Hepatocyte (in vitro differentiated cells): Measurements from ENCODE around the gene BEND7. TPM values are rescaled to one million over a fixed set of nuclear protein-coding genes. Genes with fewer than 3 reads are reported as not detected.

Experiments
- DNase-seq: peaks from one replicate; pipeline ENCODE4 v3.0.0-alpha.2; 2016; ENCODE audit warnings: low spot score
- H2AFZ ChIP-seq: fragments of 200-600 bp; sonication (generic); 2 replicates; pipeline ENCODE4 v1.6.0; 2016; ENCODE audit warnings: antibody characterized with exemption, mild to moderate bottlenecking
- H3K27ac ChIP-seq: fragments of 200-600 bp; sonication (generic); 2 replicates; pipeline ENCODE4 v1.5.1; 2016; ENCODE audit warnings: mild to moderate bottlenecking
- H3K27me3 ChIP-seq: fragments of 200-600 bp; sonication (generic); 2 replicates; pipeline ENCODE4 v1.6.1; 2016
- H3K36me3 ChIP-seq: fragments of 200-600 bp; sonication (generic); replicated peaks from 2 replicates; pipeline ENCODE4 v1.5.1; 2016; ENCODE audit warnings: low read depth; ENCODE audit not compliant: insufficient read depth
- H3K4me1 ChIP-seq: fragments of 200-600 bp; sonication (generic); 2 replicates; pipeline ENCODE4 v1.5.1; 2016; ENCODE audit warnings: mild to moderate bottlenecking, moderate library complexity; ENCODE audit not compliant: insufficient read depth
- H3K4me2 ChIP-seq: fragments of 200-600 bp; sonication (generic); 2 replicates; pipeline ENCODE4 v1.6.0; 2016
- H3K4me3 ChIP-seq: fragments of 200-600 bp; sonication (generic); 2 replicates; pipeline ENCODE4 v1.5.1; 2016; ENCODE audit warnings: mild to moderate bottlenecking
- H3K79me2 ChIP-seq: fragments of 200-600 bp; sonication (generic); 2 replicates; pipeline ENCODE4 v1.6.0; 2017; ENCODE audit warnings: mild to moderate bottlenecking
- H3K9me2 ChIP-seq: fragments of 200-600 bp; sonication (generic); replicated peaks from 2 replicates; pipeline ENCODE4 v1.6.0; 2017; ENCODE audit warnings: mild to moderate bottlenecking; ENCODE audit not compliant: insufficient read depth
- H3K9me3 ChIP-seq: fragments of 200-600 bp; sonication (generic); 2 replicates; pipeline ENCODE4 v1.5.1; 2016; ENCODE audit warnings: low read depth, mild to moderate bottlenecking
- H4K20me1 ChIP-seq: fragments of 200-600 bp; sonication (generic); 2 replicates; pipeline ENCODE4 v1.6.0; 2016; ENCODE audit warnings: mild to moderate bottlenecking; ENCODE audit not compliant: insufficient read depth, poor library complexity, severe bottlenecking
- EZH2 ChIP-seq: fragments of 200-600 bp; sonication (generic); IDR thresholded peaks from 2 replicates; pipeline ENCODE4 v1.6.1; 2016; ENCODE audit warnings: antibody characterized with exemption, mild to moderate bottlenecking, borderline replicate concordance
- EZH2phosphoT487 ChIP-seq: fragments of 200-600 bp; sonication (generic); IDR thresholded peaks from one replicate; pipeline ENCODE4 v1.6.1; 2018; ENCODE audit warnings: antibody characterized with exemption, mild to moderate bottlenecking, low read depth, moderate library complexity; ENCODE audit not compliant: unreplicated experiment, severe bottlenecking
- WGBS: methylation state at CpG from one replicate; pipeline ENCODE4 v1.1.6; 2016; ENCODE audit warnings: low lambda C conversion rate; ENCODE audit errors: missing lambda C conversion rate; 5-methylcytosine and 5-hydroxymethylcytosine counted together
- polyA plus RNA-seq: library from polyadenylated mRNA; unstranded; fragments of >200 nt; fragmentation: Nextera tagmentation; extraction: Ambion mirVana; gene quantifications from 2 replicates; pipeline ENCODE4 v1.2.1, GENCODE V29; 2016
- total RNA-seq: library from RNA; depleted of rRNA; stranded (reverse); fragments of >200 nt; gene quantifications from 2 replicates; pipeline ENCODE4 v1.2.3, GENCODE V29; 2014
- TF ChIP-seq, protein P1 (sequence below): fragments of 200-600 bp; sonication (generic); IDR thresholded peaks from 2 replicates; pipeline ENCODE4 v1.5.1; 2016; ENCODE audit warnings: antibody characterized with exemption, mild to moderate bottlenecking; ENCODE audit not compliant: poor library complexity

Gene BEND7
- total and polyA plus RNA-seq, 2 experiments from 2014 or later = 7.6 to 8.2 TPM

DNA sequence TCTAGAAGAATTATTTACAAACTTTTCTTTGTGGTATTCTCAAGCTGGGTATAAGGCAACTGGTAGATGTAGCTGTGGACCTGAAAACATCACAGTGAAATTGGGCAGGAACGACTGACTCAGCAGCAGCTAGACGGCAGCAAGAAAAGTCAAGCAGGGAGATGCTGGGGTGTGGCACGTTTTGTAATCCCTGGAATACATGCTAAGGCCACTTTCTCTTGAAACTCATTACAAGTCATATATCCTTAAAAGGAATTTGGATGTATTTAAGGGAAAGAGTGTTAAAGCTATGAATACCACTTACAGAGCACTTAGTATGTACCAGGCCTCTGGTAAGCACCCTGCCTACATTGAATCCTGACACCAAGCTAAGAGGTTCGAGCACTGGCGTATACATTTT lies 17.4 kb downstream of the BEND7 start:
- Histone ChIP-seq H3K4me1 (no peaks in the 10 kb centered on the region), H3K79me2 (no peaks in the 10 kb centered on the region), H3K4me3 (no peak overlapping the region), H3K36me3 (no peaks in the 10 kb centered on the region), H4K20me1 (no peaks in the 10 kb centered on the region), H3K9me3 (no peaks in the 10 kb centered on the region), H3K27ac (no peak overlapping the region), H2AFZ (no peak overlapping the region), H3K4me2 (no peak overlapping the region), H3K9me2 (no peaks in the 10 kb centered on the region), H3K27me3 (no peaks in the 10 kb centered on the region)
- DNase-seq = no peak
- 92% methylated on average over 5 of the region's 5 CpGs for WGBS
- no peak for TF ChIP-seq EZH2phosphoT487
- TF ChIP-seq, protein P1, sequence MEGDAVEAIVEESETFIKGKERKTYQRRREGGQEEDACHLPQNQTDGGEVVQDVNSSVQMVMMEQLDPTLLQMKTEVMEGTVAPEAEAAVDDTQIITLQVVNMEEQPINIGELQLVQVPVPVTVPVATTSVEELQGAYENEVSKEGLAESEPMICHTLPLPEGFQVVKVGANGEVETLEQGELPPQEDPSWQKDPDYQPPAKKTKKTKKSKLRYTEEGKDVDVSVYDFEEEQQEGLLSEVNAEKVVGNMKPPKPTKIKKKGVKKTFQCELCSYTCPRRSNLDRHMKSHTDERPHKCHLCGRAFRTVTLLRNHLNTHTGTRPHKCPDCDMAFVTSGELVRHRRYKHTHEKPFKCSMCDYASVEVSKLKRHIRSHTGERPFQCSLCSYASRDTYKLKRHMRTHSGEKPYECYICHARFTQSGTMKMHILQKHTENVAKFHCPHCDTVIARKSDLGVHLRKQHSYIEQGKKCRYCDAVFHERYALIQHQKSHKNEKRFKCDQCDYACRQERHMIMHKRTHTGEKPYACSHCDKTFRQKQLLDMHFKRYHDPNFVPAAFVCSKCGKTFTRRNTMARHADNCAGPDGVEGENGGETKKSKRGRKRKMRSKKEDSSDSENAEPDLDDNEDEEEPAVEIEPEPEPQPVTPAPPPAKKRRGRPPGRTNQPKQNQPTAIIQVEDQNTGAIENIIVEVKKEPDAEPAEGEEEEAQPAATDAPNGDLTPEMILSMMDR = no peak
- TF ChIP-seq EZH2 = no peak

DNA sequence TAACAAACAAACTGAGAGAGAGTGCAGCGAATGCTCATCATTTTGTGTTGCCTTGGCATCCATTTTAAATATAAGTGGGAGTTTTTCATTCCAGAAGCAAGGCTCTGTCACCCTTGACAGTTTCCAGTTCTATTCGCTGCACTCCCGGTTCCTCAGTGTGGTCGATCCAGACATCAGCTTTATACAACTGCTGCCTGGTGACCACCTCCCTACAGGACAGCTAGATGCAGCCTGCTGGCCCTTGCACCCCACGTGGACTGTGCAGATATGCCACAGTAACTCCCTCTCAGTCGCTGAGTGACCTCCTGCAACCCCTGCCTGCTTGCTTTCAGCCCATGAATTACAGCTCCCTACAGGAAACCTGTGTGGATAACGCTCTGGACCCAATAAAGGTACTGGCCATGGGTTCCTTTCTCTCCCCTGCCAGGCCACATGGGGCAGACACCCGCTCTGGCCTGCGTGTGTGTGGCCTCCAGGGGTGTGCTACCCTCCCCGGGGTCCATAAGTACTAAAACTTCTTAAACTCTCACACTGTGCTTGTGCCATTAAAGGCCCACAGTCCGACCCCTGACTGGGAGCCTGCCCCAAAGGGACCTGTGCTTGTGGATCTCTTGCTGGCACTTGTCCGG lies 23.6 kb downstream of the BEND7 start:
- Histone ChIP-seq H3K79me2 (no peaks in the 10 kb centered on the region), H3K27ac (no peak overlapping the region), H4K20me1 (no peaks in the 10 kb centered on the region), H3K4me2 (no peak overlapping the region), H2AFZ (no peak overlapping the region), H3K9me2 (no peaks in the 10 kb centered on the region), H3K36me3 (no peaks in the 10 kb centered on the region), H3K9me3 (no peaks in the 10 kb centered on the region), H3K4me3 (no peak overlapping the region), H3K4me1 (no peaks in the 10 kb centered on the region), H3K27me3 (no peaks in the 10 kb centered on the region)
- DNase-seq = no peak
- 71% methylated on average over 12 of the region's 12 CpGs for WGBS
- TF ChIP-seq EZH2 = no peak
- TF ChIP-seq EZH2phosphoT487 = no peak
- TF ChIP-seq, protein P1 = no peak

DNA sequence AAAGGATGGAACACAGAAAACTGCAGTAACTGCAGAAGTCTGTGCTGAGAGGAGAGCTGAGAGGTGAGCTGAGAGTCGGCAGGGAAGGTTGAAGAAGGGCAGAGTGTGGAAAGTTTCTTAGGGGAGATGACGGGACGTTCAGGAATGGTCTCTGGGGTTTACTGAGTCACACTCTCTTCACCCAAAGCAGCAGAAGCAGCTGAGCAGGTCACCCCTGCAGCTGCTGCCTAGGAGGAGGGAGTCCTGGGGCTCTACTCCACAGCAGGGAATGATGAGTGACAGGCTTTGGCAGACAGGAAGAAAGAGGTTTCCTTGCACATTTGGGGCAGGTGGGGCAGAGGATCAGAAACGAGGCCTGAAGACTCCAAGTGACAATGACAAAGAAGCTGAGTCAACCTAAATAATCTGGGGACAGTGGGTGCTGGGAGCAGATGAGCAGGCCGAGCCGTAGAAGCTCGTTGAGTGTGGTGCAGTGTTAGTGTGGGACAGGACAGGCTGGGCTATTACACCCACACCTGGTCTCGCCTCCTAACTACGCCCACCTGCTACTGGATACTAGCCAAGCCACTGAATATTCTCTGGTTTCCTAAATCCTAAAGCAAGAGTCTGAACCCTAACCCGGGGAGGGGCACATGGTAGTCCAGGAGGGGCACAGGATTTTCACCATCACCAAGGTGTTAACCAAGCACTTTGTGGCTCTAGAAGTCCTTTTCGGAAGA lies 24.9 kb downstream of the BEND7 start:
- no peaks in the 10 kb centered on the region for H3K9me2 ChIP-seq
- no peaks in the 10 kb centered on the region for H3K36me3 ChIP-seq
- no peaks in the 10 kb centered on the region for H3K27me3 ChIP-seq
- no peak overlapping the region for H3K27ac ChIP-seq
- H3K9me3 ChIP-seq = no peaks in the 10 kb centered on the region
- no peak overlapping the region for H2AFZ ChIP-seq
- H3K4me2 ChIP-seq = no peak overlapping the region
- H4K20me1 ChIP-seq = no peaks in the 10 kb centered on the region
- H3K4me1 ChIP-seq = no peaks in the 10 kb centered on the region
- TF ChIP-seq EZH2 (no peak), EZH2phosphoT487 (no peak)
- TF ChIP-seq, protein P1 = no peak
- 92% methylated on average over 11 of the region's 11 CpGs for WGBS
- H3K79me2 ChIP-seq = no peaks in the 10 kb centered on the region
- H3K4me3 ChIP-seq = no peak overlapping the region
- peak; percentile 11 for DNase-seq
